GM21786 (cell line): ENCODE data around the gene PAPPA2.
"Not testable (repeated sequence)": the region's sequence is repeated elsewhere in the genome, so short reads cannot be mapped to it uniquely, and the experiment has no call there.

Source experiments
- ATAC-seq: cut with Tn5 transposase; IDR thresholded peaks from one replicate; pipeline ENCODE4 v1.9.1; 2021; ENCODE audit not compliant: unreplicated experiment

Gene PAPPA2

DNA sequence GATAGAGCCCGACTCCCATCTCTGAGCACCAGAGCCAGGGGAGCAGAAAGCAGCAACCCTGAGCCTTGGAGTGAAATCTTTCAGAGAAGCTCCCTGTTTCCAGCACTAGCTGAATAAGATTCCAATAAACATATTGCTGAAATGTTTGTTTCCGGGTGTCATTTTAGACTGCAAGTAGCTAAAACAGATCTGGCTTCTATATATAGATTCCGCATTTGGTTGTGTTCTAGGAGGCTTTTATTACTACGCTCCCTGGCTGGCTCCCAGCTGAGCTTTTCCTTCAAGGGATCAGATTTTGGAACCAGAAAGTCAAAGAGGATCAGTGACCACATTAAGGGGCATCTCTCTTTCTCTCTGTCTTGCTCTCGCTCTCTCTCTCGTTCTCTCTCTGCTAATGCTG lies 88.2 kb downstream of the PAPPA2 start:
- ATAC-seq: no peak

DNA sequence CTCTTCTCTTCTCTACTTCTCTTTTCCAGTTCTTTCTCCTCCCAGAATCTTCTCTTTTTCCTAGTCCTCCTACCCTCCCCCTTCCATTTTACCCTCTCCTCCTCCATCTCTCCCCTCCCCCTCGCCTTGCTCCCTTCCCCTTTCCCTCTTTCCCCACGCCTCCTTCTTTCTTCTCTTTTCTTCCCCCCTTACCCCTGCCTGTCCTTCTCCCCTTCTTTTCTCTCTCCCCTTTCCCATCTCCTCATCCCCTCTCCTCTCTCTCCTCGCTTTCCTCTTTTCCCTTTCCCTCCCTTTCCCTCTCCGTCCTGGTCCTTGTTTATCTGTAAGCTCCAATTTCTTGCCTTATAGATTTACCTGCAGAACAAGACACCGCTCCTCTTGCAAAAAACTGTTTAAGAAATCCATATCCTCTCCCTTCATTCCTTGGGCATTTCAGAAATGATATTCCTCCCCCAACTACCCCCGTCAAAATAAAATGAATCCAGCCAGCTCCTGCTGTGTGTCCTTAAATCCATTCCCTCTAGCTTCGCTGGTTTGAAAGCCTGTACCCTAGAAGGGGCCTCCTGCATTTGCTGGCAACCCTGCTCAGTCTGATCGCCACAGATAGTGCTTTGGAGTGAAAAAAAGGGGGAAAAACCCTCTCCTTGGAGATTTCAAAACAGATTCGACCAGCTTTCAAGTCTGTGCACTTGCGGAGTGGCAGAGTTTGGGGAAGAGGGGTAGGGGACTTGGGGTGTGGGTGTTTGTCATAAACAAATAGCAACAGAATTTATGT lies 89.4 kb downstream of the PAPPA2 start:
- ATAC-seq: no peak

GRCh38 chr1:176552999-176553398 lies 90.0 kb downstream of the PAPPA2 start:
- ATAC-seq: no peak

DNA sequence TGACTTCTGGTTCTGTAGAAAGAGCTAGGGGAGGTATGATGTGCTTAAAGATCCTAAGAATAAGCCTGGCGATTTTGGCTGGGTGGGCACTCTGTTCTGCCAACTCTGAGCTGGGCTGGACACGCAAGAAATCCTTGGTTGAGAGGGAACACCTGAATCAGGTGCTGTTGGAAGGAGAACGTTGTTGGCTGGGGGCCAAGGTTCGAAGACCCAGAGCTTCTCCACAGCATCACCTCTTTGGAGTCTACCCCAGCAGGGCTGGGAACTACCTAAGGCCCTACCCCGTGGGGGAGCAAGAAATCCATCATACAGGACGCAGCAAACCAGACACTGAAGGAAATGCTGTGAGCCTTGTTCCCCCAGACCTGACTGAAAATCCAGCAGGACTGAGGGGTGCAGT lies 93.3 kb downstream of the PAPPA2 start:
- ATAC-seq: no peak

- ATAC-seq: no peak
These were observed 94.7 kb downstream of the PAPPA2 start for GRCh38 chr1:176557543-176558258.

GRCh38 chr1:176558561-176558960 lies 95.6 kb downstream of the PAPPA2 start:
- no peak for ATAC-seq

- ATAC-seq: no peak
These were observed 96.5 kb downstream of the PAPPA2 start for GRCh38 chr1:176559474-176559873.

DNA sequence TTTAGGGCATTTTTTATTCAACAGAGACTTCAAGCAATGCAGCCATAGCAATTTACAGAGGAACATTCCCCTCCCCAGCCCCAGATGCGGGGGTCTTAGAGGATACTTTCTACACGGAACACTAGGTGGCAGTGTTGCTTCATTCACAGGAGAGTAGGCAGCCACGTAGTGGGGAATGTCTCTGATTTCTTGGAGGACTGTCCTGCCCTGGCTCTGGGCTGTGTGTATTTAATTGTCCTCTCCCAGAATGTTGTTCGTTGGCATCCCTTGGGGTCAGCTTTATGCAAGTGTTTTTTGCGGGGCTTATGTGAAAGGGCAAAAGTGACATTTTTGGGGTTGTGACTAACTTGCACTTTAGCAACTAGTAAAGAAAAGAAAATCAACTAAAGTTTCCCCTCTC lies 96.9 kb downstream of the PAPPA2 start:
- peak; percentile 78 for ATAC-seq

- ATAC-seq: no peak
These were observed 97.7 kb downstream of the PAPPA2 start for GRCh38 chr1:176560681-176561080.

DNA sequence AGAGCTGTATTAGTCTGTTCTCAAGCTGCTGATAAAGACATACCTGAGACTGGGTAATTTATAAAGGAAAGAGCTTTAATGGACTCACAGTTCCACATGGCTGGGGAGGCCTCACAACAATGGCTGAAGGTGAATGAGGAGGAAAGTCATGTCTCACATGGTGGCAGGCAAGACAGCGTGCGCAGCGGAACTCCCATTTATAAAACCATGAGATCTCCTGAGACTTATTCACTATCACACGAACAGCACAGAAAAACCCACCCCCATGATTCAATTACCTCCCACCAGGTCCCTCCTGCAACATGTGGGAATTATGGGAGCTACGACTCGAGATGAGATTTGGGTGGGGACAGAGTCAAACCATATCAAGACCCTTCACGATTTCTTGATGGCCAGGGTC lies 98.8 kb downstream of the PAPPA2 start:
- ATAC-seq: not testable (repeated sequence)

DNA sequence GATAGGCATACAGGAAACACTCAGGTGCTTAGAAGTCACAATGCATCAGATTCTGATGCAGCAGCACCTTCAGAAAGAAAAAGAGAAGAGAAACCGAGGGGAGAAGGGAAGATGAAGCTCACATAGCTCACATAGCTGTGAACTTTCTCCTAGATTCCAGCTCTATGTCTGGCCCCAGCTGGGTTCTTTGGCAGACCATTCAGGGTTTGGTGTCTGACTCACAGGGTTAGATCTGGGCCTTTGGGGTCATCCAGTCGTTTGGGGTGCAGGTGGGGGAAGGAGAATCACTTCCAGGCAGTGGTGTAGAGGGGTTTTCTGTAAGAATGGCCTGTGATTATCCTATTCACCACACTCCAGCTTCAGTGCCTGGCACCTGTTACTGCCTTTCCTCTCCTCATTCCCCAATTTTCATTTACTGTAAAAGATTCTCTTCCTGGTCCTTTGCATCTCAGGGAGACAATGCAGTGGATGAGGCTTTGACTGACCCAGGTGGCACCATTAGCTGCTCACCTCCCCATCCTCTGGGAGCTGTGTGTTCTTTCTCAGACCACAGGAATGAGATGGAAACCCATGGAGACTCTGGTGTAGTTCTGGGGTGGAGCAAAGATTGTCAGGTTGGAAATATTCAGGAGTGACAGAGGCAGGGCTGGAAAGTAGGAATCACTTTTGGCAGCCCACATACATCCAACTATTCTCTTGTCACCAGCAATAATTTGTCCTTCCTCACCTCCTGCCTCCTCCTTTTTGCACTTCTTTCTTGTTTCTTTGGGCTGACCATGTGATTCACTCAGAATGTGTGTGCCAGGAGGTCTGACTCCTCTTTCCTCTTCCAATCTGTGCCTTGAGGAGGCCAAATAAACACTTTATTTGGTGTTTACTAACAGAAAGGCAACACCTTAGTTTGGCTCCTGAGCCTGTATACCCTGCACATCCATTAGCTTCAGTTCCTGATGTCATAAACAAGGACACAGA lies 103.3 kb downstream of the PAPPA2 start:
- no peak for ATAC-seq

GRCh38 chr1:176567190-176567794 lies 104.3 kb downstream of the PAPPA2 start:
- ATAC-seq: no peak

GRCh38 chr1:176568185-176568584 lies 105.2 kb downstream of the PAPPA2 start:
- no peak for ATAC-seq

GRCh38 chr1:176574756-176575155 lies 111.8 kb downstream of the PAPPA2 start:
- no peak for ATAC-seq

DNA sequence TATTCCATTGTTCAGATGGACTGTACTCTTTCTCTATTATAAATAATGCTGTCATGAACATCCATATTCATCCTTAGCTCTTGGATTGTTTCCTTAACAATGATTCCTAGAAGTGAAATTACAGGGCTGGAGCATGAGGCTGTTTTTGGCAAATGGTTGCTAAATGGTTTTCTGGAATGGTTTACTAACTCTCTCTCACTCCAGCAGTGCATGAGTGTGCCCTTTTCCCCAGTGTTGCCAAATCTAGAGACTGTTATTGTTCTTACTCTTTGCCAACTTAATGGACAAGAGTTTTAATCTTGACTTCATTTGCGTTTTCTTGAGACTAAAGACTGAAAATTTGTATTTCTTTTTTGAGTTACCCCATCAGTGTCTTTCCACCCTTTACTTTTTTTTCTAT lies 113.0 kb downstream of the PAPPA2 start:
- ATAC-seq: no peak

DNA sequence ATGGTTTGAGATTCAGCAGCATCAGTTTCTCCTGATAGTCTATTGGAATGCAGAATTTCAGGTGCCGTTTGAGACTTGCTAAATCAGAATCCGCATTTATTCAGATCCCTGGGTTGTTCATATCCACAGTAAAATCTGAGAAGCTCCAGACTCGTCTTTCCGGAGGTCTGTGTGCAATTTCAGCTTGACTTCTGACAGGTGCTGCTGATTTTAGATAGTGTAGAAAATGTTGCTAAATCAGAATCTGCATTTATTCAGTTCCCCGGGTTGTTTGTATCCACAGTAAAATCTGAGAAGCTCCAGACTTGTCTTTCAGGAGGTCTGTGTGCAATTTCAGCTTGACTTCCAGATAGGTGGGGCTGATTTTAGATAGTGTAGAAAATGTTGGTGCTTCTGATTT lies 113.7 kb downstream of the PAPPA2 start:
- no peak for ATAC-seq

- ATAC-seq: no peak
These were observed 114.7 kb downstream of the PAPPA2 start for GRCh38 chr1:176577646-176578197.

- ATAC-seq: no peak
These were observed 116.1 kb downstream of the PAPPA2 start for GRCh38 chr1:176579087-176579486.

GRCh38 chr1:176595217-176595616 lies 132.2 kb downstream of the PAPPA2 start:
- no peak for ATAC-seq

DNA sequence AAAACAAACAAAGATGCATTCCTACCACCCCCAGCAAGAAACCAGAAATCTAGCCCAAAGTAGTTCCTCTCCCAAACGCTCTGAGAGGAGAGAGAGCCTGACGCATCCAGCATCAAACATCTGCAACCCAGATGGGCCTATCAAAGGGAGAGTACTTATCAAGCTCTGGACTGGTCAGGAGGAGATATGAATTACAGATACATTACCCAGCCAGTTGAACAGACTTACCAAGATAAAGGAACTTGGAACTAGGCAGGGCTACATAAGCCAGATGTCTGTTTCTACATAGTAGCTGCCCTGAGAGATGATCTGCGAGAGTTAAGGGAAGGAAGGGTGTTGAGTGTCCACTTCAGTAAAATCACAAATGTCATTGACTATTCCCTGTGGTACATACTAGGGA lies 138.4 kb downstream of the PAPPA2 start:
- ATAC-seq: no peak
